Loucy (cell line): ENCODE results near the gene SLC26A4.

ENCODE experiments used
- H2AFZ ChIP-seq: fragments of 200-600 bp; sonication (generic); 2 replicates; pipeline ENCODE4 v1.6.0; 2016; ENCODE audit warnings: antibody characterized with exemption, mild to moderate bottlenecking, low read length, moderate library complexity
- H3F3A ChIP-seq: fragments of 200-600 bp; 2 replicates; pipeline ENCODE4 v1.6.0; 2016; ENCODE audit warnings: antibody characterized with exemption, low read depth, mild to moderate bottlenecking
- H3K27me3 ChIP-seq: fragments of 200-600 bp; sonication (generic); 2 replicates; pipeline ENCODE4 v1.6.1; 2014; ENCODE audit warnings: low read length, mild to moderate bottlenecking; ENCODE audit not compliant: insufficient read depth, poor library complexity, severe bottlenecking
- H3K36me3 ChIP-seq: fragments of 200-600 bp; sonication (generic); 2 replicates; pipeline ENCODE4 v1.6.1; 2016; ENCODE audit warnings: low read length; ENCODE audit not compliant: insufficient read depth
- H3K4me1 ChIP-seq: fragments of 200-600 bp; sonication (generic); 2 replicates; pipeline ENCODE4 v1.5.1; 2014; ENCODE audit warnings: low read length, mild to moderate bottlenecking; ENCODE audit not compliant: insufficient read depth, poor library complexity, severe bottlenecking
- H3K4me2 ChIP-seq: fragments of 200-600 bp; sonication (generic); 2 replicates; pipeline ENCODE4 v1.6.0; 2014; ENCODE audit warnings: antibody characterized with exemption, low read length, low read depth, mild to moderate bottlenecking; ENCODE audit not compliant: poor library complexity, severe bottlenecking
- H3K4me3 ChIP-seq: fragments of 200-600 bp; sonication (generic); 2 replicates; pipeline ENCODE4 v1.5.1; 2014; ENCODE audit warnings: low read length, mild to moderate bottlenecking, mixed read lengths; ENCODE audit not compliant: poor library complexity, severe bottlenecking
- H3K79me2 ChIP-seq: fragments of 200-600 bp; sonication (generic); 2 replicates; pipeline ENCODE4 v1.6.1; 2014; ENCODE audit warnings: low read length; ENCODE audit not compliant: insufficient read depth
- H3K9ac ChIP-seq: fragments of 200-600 bp; sonication (generic); 2 replicates; pipeline ENCODE4 v1.6.0; 2014; ENCODE audit warnings: mild to moderate bottlenecking, low read depth, low read length, moderate library complexity; ENCODE audit not compliant: poor library complexity, severe bottlenecking
- H3K9me2 ChIP-seq: fragments of 200-600 bp; sonication (generic); replicated peaks from 2 replicates; pipeline ENCODE4 v1.6.1; 2016; ENCODE audit warnings: low read depth, low read length, mixed read lengths
- H3K9me3 ChIP-seq: fragments of 200-600 bp; sonication (generic); 2 replicates; pipeline ENCODE4 v1.6.1; 2014; ENCODE audit warnings: mild to moderate bottlenecking, antibody characterized with exemption, low read length, low read depth; ENCODE audit not compliant: insufficient read depth
- H4K20me1 ChIP-seq: fragments of 200-600 bp; sonication (generic); 2 replicates; pipeline ENCODE4 v1.6.0; 2014; ENCODE audit warnings: antibody characterized with exemption, low read length, mild to moderate bottlenecking; ENCODE audit not compliant: insufficient read depth, poor library complexity, severe bottlenecking
- EZH2phosphoT487 ChIP-seq: fragments of 200-600 bp; IDR thresholded peaks from 2 replicates; pipeline ENCODE4 v1.6.1; 2018; ENCODE audit warnings: antibody characterized with exemption, mild to moderate bottlenecking, moderate library complexity, borderline replicate concordance
- TF ChIP-seq, protein P1 (sequence below): fragments of 200-600 bp; sonication (generic); conservative IDR thresholded peaks from 2 replicates; pipeline ENCODE4 v1.5.1; 2014; ENCODE audit warnings: mild to moderate bottlenecking, antibody characterized with exemption, low read length

SLC26A4 gene

GRCh38 chr7:107643407-107643806 is 17.2 kb upstream of the SLC26A4 start:
- Histone ChIP-seq H4K20me1 (no peaks in the 10 kb centered on the region), H3K9ac (no peak overlapping the region), H3K4me1 (peaks cover 5% of the 10 kb centered on the region), H3K27me3 (no peaks in the 10 kb centered on the region), H3K9me3 (no peaks in the 10 kb centered on the region), H3K9me2 (no peaks in the 10 kb centered on the region), H3K4me3 (no peak overlapping the region), H3K79me2 (no peaks in the 10 kb centered on the region), H3F3A (no peaks in the 10 kb centered on the region), H3K4me2 (no peak overlapping the region), H2AFZ (no peak overlapping the region), H3K36me3 (no peaks in the 10 kb centered on the region)
- TF ChIP-seq, protein P1, sequence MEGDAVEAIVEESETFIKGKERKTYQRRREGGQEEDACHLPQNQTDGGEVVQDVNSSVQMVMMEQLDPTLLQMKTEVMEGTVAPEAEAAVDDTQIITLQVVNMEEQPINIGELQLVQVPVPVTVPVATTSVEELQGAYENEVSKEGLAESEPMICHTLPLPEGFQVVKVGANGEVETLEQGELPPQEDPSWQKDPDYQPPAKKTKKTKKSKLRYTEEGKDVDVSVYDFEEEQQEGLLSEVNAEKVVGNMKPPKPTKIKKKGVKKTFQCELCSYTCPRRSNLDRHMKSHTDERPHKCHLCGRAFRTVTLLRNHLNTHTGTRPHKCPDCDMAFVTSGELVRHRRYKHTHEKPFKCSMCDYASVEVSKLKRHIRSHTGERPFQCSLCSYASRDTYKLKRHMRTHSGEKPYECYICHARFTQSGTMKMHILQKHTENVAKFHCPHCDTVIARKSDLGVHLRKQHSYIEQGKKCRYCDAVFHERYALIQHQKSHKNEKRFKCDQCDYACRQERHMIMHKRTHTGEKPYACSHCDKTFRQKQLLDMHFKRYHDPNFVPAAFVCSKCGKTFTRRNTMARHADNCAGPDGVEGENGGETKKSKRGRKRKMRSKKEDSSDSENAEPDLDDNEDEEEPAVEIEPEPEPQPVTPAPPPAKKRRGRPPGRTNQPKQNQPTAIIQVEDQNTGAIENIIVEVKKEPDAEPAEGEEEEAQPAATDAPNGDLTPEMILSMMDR: 0 out of 2 replicates have a peak, but pooled peaks have one; percentile 7
- TF ChIP-seq EZH2phosphoT487: no peak

DNA sequence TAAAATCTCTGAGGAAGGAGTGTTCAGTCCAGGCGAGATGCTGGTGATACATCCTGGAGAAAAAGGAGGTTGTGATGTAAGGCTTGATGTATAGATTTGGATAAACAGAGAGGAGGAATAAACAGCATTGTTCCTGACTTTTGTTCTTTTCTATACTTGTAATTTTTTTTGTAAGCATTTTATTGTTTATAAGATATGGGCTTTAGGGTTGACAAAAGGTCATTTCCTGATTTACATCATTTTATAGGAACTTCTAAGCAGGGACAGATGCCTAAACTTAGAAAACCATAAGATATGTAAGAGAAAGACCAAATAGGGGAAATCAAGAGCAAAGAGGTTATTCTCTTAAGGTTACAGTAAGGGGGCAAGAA is 16.7 kb upstream of the SLC26A4 start:
- Histone ChIP-seq H3K4me1 (peaks cover 5% of the 10 kb centered on the region), H4K20me1 (no peaks in the 10 kb centered on the region), H3K9me2 (no peaks in the 10 kb centered on the region), H2AFZ (no peak overlapping the region), H3K9ac (no peak overlapping the region), H3F3A (no peaks in the 10 kb centered on the region), H3K79me2 (no peaks in the 10 kb centered on the region), H3K27me3 (no peaks in the 10 kb centered on the region), H3K36me3 (no peaks in the 10 kb centered on the region), H3K4me2 (no peak overlapping the region), H3K9me3 (no peaks in the 10 kb centered on the region), H3K4me3 (no peak overlapping the region)
- TF ChIP-seq EZH2phosphoT487: no peak
- TF ChIP-seq, protein P1: no peak

GRCh38 chr7:107644309-107644974 is 16.2 kb upstream of the SLC26A4 start:
- no peaks in the 10 kb centered on the region for H3F3A ChIP-seq
- no peaks in the 10 kb centered on the region for H3K27me3 ChIP-seq
- H3K79me2 ChIP-seq: no peaks in the 10 kb centered on the region
- H2AFZ ChIP-seq: no peak overlapping the region
- no peaks in the 10 kb centered on the region for H3K9me2 ChIP-seq
- H3K9me3 ChIP-seq: no peaks in the 10 kb centered on the region
- peaks cover 5% of the 10 kb centered on the region for H3K4me1 ChIP-seq
- no peak for TF ChIP-seq EZH2phosphoT487
- TF ChIP-seq, protein P1: no peak
- H3K4me2 ChIP-seq: no peak overlapping the region
- no peak overlapping the region for H3K4me3 ChIP-seq
- no peaks in the 10 kb centered on the region for H4K20me1 ChIP-seq
- no peak overlapping the region for H3K9ac ChIP-seq
- no peaks in the 10 kb centered on the region for H3K36me3 ChIP-seq
